WTC11 (cell line): Measurements from ENCODE around the gene TSR2. TPM values are rescaled to one million over a fixed set of nuclear protein-coding genes. Genes with fewer than 3 reads are reported as not detected.

ENCODE experiments used
- ATAC-seq: fragments of 200-7000 bp; cut with Tn5 transposase; 2 replicates; pipeline ENCODE4 v1.10.0; 2021; ENCODE audit warnings: mild to moderate bottlenecking, moderate library complexity
- CTCF ChIA-PET: fragments of 300-600 bp; sonication (Branson Sonifier 250); formaldehyde crosslinking; loops from one replicate; lab custom pipeline; 2021; ENCODE audit warnings: antibody characterized with exemption; lab: Charles Lee
- POLR2A ChIA-PET: fragments of 350-600 bp; sonication (Branson Sonifier 250); formaldehyde crosslinking; loops from one replicate; lab custom pipeline; 2021; ENCODE audit warnings: antibody characterized with exemption; lab: Charles Lee
- DNase-seq: peaks from one replicate; pipeline ENCODE4 v3.0.0; 2021; ENCODE audit warnings: low spot score
- H3K27ac Mint-ChIP-seq: 2 replicates; pipeline ENCODE4 v1.8.0; 2021; ENCODE audit warnings: mixed read lengths
- H3K27me3 Mint-ChIP-seq: 2 replicates; pipeline ENCODE4 v1.8.0; 2021; ENCODE audit warnings: low read depth, mild to moderate bottlenecking, moderate library complexity, mixed read lengths
- H3K36me3 Mint-ChIP-seq: 2 replicates; pipeline ENCODE4 v1.8.0; 2021; ENCODE audit warnings: mixed read lengths
- H3K4me1 Mint-ChIP-seq: 2 replicates; pipeline ENCODE4 v1.8.0; 2022; ENCODE audit warnings: mixed read lengths
- H3K4me3 Mint-ChIP-seq: 2 replicates; pipeline ENCODE4 v1.8.0; 2021; ENCODE audit warnings: mild to moderate bottlenecking, moderate library complexity, mixed read lengths
- H3K9me3 Mint-ChIP-seq: 2 replicates; pipeline ENCODE4 v1.8.0; 2021; ENCODE audit warnings: mixed read lengths
- ATF6 ChIP-seq: sonication (generic); formaldehyde crosslinking; IDR thresholded peaks from 2 replicates; pipeline ENCODE4 v1.8.1; 2023; ENCODE audit warnings: mild to moderate bottlenecking, missing genetic modification reagents
- ESRRA ChIP-seq: sonication (generic); formaldehyde crosslinking; IDR thresholded peaks from 2 replicates; pipeline ENCODE4 v1.8.1; 2022; ENCODE audit warnings: mild to moderate bottlenecking, missing genetic modification reagents, borderline replicate concordance
- HMGA2 ChIP-seq: fragments of 250-450 bp; sonication (Bioruptor Pico); IDR thresholded peaks from 2 replicates; pipeline ENCODE4 v1.4.0; 2021; ENCODE audit warnings: mild to moderate bottlenecking, moderate library complexity
- JUN ChIP-seq: sonication (generic); formaldehyde crosslinking; IDR thresholded peaks from 2 replicates; pipeline ENCODE4 v1.8.0; 2023; ENCODE audit warnings: mild to moderate bottlenecking, missing genetic modification reagents
- MXD4 ChIP-seq: fragments of 250-450 bp; sonication (Bioruptor Pico); IDR thresholded peaks from 2 replicates; pipeline ENCODE4 v1.8.0; 2021; ENCODE audit warnings: mild to moderate bottlenecking, moderate library complexity, borderline replicate concordance
- MYBL2 ChIP-seq: sonication (generic); formaldehyde crosslinking; IDR thresholded peaks from 2 replicates; pipeline ENCODE4 v1.8.1; 2023; ENCODE audit warnings: mild to moderate bottlenecking, moderate library complexity, missing genetic modification reagents
- OVOL2 ChIP-seq: fragments of 250-450 bp; sonication (Bioruptor Pico); IDR thresholded peaks from 2 replicates; pipeline ENCODE4 v1.9.0; 2021; ENCODE audit warnings: mild to moderate bottlenecking, borderline replicate concordance
- PRRX2 ChIP-seq: fragments of 250-450 bp; sonication (Bioruptor Pico); IDR thresholded peaks from 2 replicates; pipeline ENCODE4 v1.8.0; 2021; ENCODE audit warnings: mild to moderate bottlenecking
- RORB ChIP-seq: fragments of 250-450 bp; sonication (Bioruptor Pico); IDR thresholded peaks from 2 replicates; pipeline ENCODE4 v1.9.0; 2021; ENCODE audit warnings: mild to moderate bottlenecking
- SP1 ChIP-seq: sonication (generic); formaldehyde crosslinking; conservative IDR thresholded peaks from 2 replicates; pipeline ENCODE4 v1.8.1; 2022; ENCODE audit warnings: missing genetic modification reagents
- TCF7 ChIP-seq: sonication (generic); formaldehyde crosslinking; IDR thresholded peaks from 2 replicates; pipeline ENCODE4 v1.8.0; 2022; ENCODE audit warnings: mild to moderate bottlenecking, low read depth, missing genetic modification reagents, moderate library complexity
- ZBTB43 ChIP-seq: sonication (generic); formaldehyde crosslinking; IDR thresholded peaks from 2 replicates; pipeline ENCODE4 v1.8.1; 2023; ENCODE audit warnings: mild to moderate bottlenecking, missing genetic modification reagents
- ZNF121 ChIP-seq: sonication (generic); formaldehyde crosslinking; IDR thresholded peaks from 2 replicates; pipeline ENCODE4 v1.8.0; 2023; ENCODE audit warnings: missing genetic modification reagents
- ZNF138 ChIP-seq: sonication (generic); formaldehyde crosslinking; conservative IDR thresholded peaks from 2 replicates; pipeline ENCODE4 v1.8.1; 2022; ENCODE audit warnings: mild to moderate bottlenecking, moderate library complexity, missing genetic modification reagents
- ZNF317 ChIP-seq: sonication (generic); formaldehyde crosslinking; IDR thresholded peaks from 2 replicates; pipeline ENCODE4 v1.8.1; 2023; ENCODE audit warnings: low read depth, mild to moderate bottlenecking, moderate library complexity, missing genetic modification reagents, borderline replicate concordance
- ZNF671 ChIP-seq: fragments of 250-450 bp; sonication (Bioruptor Pico); IDR thresholded peaks from 2 replicates; pipeline ENCODE4 v1.8.0; 2021; ENCODE audit warnings: mild to moderate bottlenecking
- total RNA-seq: library from RNA; stranded (reverse); gene quantifications from 3 replicates; pipeline ENCODE4 v1.2.3, GENCODE V29; 2021
- TF ChIP-seq, protein P1 (sequence below): sonication (generic); formaldehyde crosslinking; IDR thresholded peaks from 2 replicates; pipeline ENCODE4 v1.8.0; 2023; ENCODE audit warnings: missing genetic modification reagents, mild to moderate bottlenecking, borderline replicate concordance
- TF ChIP-seq, protein P2 (sequence below): sonication (generic); formaldehyde crosslinking; IDR thresholded peaks from 2 replicates; pipeline ENCODE4 v1.8.1; 2022; ENCODE audit warnings: missing genetic modification reagents, borderline replicate concordance
- TF ChIP-seq, protein P3 (sequence below): sonication (generic); formaldehyde crosslinking; IDR thresholded peaks from 2 replicates; pipeline ENCODE4 v1.8.0; 2022; ENCODE audit warnings: mild to moderate bottlenecking, missing genetic modification reagents
- TF ChIP-seq, protein P4 (sequence below): sonication (generic); formaldehyde crosslinking; IDR thresholded peaks from 2 replicates; pipeline ENCODE4 v1.8.0; 2022; ENCODE audit warnings: mild to moderate bottlenecking, missing genetic modification reagents
- TF ChIP-seq, protein P5 (sequence below): sonication (generic); formaldehyde crosslinking; IDR thresholded peaks from 2 replicates; pipeline ENCODE4 v1.8.1; 2022; ENCODE audit warnings: low read depth, missing genetic modification reagents, borderline replicate concordance

The TSR2 gene
- total RNA-seq, 1 experiment from 2014 or later = 45.5 TPM

DNA sequence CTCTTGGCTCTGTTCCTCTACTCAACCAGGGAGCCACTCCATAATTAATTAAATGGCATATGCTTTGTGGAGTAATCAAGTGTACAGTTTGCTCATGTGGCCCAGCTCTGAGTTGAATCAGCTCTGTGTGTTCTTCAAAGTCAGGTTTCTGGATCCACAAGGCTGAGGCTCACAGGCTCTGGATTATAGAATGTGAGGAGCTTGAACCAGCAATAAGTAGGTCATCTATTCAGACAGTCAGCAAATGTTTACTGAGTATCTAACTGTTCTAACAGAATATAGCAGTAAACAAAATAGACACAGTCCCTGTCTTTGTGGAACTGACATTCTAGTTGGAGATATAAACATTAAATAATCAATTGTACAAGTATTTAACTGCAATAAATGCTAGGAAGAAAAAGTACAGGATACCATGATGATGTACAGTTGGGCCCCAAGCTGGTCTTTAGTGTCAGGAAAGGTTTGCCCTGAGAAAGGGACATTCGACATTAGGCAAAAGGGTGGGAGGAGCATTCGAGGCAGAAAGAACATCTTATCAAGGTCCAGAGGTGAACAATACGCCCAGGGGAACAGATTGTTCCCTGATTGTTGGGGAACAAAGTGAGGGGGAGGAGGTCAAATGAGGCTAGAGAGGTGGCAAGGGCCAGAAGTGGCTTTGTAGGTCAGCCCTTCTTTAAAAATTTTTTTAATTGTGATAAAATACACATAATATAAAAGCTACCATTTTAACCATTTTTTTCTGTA lies 20.5 kb upstream of the TSR2 start:
- CTCF ChIA-PET = no interaction called here
- POLR2A ChIA-PET = no interaction called here
- TF ChIP-seq TCF7 (CRISPR knock-in tag) (no peak), HMGA2 (CRISPR knock-in tag) (no peak), ZBTB43 (no peak), JUN (CRISPR knock-in tag) (no peak), MXD4 (CRISPR knock-in tag) (no peak), ZNF121 (CRISPR knock-in tag) (no peak), SP1 (no peak)
- TF ChIP-seq, protein P1, sequence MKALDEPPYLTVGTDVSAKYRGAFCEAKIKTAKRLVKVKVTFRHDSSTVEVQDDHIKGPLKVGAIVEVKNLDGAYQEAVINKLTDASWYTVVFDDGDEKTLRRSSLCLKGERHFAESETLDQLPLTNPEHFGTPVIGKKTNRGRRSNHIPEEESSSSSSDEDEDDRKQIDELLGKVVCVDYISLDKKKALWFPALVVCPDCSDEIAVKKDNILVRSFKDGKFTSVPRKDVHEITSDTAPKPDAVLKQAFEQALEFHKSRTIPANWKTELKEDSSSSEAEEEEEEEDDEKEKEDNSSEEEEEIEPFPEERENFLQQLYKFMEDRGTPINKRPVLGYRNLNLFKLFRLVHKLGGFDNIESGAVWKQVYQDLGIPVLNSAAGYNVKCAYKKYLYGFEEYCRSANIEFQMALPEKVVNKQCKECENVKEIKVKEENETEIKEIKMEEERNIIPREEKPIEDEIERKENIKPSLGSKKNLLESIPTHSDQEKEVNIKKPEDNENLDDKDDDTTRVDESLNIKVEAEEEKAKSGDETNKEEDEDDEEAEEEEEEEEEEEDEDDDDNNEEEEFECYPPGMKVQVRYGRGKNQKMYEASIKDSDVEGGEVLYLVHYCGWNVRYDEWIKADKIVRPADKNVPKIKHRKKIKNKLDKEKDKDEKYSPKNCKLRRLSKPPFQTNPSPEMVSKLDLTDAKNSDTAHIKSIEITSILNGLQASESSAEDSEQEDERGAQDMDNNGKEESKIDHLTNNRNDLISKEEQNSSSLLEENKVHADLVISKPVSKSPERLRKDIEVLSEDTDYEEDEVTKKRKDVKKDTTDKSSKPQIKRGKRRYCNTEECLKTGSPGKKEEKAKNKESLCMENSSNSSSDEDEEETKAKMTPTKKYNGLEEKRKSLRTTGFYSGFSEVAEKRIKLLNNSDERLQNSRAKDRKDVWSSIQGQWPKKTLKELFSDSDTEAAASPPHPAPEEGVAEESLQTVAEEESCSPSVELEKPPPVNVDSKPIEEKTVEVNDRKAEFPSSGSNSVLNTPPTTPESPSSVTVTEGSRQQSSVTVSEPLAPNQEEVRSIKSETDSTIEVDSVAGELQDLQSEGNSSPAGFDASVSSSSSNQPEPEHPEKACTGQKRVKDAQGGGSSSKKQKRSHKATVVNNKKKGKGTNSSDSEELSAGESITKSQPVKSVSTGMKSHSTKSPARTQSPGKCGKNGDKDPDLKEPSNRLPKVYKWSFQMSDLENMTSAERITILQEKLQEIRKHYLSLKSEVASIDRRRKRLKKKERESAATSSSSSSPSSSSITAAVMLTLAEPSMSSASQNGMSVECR = no peak
- TF ChIP-seq, protein P2, sequence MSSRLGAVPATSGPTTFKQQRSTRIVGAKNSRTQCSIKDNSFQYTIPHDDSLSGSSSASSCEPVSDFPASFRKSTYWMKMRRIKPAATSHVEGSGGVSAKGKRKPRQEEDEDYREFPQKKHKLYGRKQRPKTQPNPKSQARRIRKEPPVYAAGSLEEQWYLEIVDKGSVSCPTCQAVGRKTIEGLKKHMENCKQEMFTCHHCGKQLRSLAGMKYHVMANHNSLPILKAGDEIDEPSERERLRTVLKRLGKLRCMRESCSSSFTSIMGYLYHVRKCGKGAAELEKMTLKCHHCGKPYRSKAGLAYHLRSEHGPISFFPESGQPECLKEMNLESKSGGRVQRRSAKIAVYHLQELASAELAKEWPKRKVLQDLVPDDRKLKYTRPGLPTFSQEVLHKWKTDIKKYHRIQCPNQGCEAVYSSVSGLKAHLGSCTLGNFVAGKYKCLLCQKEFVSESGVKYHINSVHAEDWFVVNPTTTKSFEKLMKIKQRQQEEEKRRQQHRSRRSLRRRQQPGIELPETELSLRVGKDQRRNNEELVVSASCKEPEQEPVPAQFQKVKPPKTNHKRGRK = no peak
- no peaks in the 10 kb centered on the region; the same call in 1 of the 2 replicates for H3K27me3 Mint-ChIP-seq
- ATAC-seq = no peak
- H3K27ac Mint-ChIP-seq = no peak overlapping the region
- no peaks in the 10 kb centered on the region for H3K36me3 Mint-ChIP-seq
- H3K4me3 Mint-ChIP-seq = no peak overlapping the region
- H3K9me3 Mint-ChIP-seq = peaks cover 3% of the 10 kb centered on the region; the same call in 1 of the 2 replicates
- peaks cover 15% of the 10 kb centered on the region for H3K4me1 Mint-ChIP-seq
- DNase-seq = no peak

- H3K4me1 Mint-ChIP-seq = peaks cover 4% of the 10 kb centered on the region
- no peaks in the 10 kb centered on the region; the same call in 1 of the 2 replicates for H3K27me3 Mint-ChIP-seq
- no peak for ATAC-seq
- DNase-seq = no peak
- H3K4me3 Mint-ChIP-seq = no peak overlapping the region
- ChIA-PET POLR2A (no interaction called here), CTCF (no interaction called here)
- H3K27ac Mint-ChIP-seq = no peak overlapping the region
- peaks cover under 1% of the 10 kb centered on the region; the same call in 1 of the 2 replicates for H3K9me3 Mint-ChIP-seq
- H3K36me3 Mint-ChIP-seq = no peaks in the 10 kb centered on the region
- TF ChIP-seq, protein P3, sequence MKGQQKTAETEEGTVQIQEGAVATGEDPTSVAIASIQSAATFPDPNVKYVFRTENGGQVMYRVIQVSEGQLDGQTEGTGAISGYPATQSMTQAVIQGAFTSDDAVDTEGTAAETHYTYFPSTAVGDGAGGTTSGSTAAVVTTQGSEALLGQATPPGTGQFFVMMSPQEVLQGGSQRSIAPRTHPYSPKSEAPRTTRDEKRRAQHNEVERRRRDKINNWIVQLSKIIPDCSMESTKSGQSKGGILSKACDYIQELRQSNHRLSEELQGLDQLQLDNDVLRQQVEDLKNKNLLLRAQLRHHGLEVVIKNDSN = no peak
- TF ChIP-seq ATF6 (CRISPR knock-in tag) (no peak), ZNF317 (no peak), JUN (CRISPR knock-in tag) (no peak), ESRRA (CRISPR knock-in tag) (no peak), RORB (no peak), ZNF138 (CRISPR knock-in tag) (no peak), MYBL2 (CRISPR knock-in tag) (no peak), ZNF671 (CRISPR knock-in tag) (no peak), OVOL2 (CRISPR knock-in tag) (no peak), PRRX2 (no peak)
- TF ChIP-seq, protein P4, sequence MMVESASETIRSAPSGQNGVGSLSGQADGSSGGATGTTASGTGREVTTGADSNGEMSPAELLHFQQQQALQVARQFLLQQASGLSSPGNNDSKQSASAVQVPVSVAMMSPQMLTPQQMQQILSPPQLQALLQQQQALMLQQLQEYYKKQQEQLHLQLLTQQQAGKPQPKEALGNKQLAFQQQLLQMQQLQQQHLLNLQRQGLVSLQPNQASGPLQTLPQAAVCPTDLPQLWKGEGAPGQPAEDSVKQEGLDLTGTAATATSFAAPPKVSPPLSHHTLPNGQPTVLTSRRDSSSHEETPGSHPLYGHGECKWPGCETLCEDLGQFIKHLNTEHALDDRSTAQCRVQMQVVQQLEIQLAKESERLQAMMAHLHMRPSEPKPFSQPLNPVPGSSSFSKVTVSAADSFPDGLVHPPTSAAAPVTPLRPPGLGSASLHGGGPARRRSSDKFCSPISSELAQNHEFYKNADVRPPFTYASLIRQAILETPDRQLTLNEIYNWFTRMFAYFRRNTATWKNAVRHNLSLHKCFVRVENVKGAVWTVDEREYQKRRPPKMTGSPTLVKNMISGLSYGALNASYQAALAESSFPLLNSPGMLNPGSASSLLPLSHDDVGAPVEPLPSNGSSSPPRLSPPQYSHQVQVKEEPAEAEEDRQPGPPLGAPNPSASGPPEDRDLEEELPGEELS (CRISPR knock-in tag) = no peak
- TF ChIP-seq, protein P5, sequence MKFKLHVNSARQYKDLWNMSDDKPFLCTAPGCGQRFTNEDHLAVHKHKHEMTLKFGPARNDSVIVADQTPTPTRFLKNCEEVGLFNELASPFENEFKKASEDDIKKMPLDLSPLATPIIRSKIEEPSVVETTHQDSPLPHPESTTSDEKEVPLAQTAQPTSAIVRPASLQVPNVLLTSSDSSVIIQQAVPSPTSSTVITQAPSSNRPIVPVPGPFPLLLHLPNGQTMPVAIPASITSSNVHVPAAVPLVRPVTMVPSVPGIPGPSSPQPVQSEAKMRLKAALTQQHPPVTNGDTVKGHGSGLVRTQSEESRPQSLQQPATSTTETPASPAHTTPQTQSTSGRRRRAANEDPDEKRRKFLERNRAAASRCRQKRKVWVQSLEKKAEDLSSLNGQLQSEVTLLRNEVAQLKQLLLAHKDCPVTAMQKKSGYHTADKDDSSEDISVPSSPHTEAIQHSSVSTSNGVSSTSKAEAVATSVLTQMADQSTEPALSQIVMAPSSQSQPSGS (CRISPR knock-in tag) = no peak
These were observed 18.0 kb upstream of the TSR2 start for GRCh38 chrX:54422168-54422567.
